Neural progenitor cell (in vitro differentiated cells): ENCODE results near the gene ANAPC5. TPM values are rescaled to one million over a fixed set of nuclear protein-coding genes. Genes with fewer than 3 reads are reported as not detected.
A peak's percentile ranks its signal among the peaks of the same experiment; 100 is the strongest.

ENCODE experiments used
- DNase-seq: peaks from one replicate; pipeline ENCODE4 v3.0.0-alpha.2; 2016; ENCODE audit warnings: low spot score
- H2AFZ ChIP-seq: fragments of 200-600 bp; sonication (generic); replicated peaks from 2 replicates; pipeline ENCODE4 v1.6.1; 2016; ENCODE audit warnings: antibody characterized with exemption
- H3F3A ChIP-seq: fragments of 200-600 bp; sonication (generic); 2 replicates; pipeline ENCODE4 v1.6.1; 2016; ENCODE audit warnings: antibody characterized with exemption, low read depth
- H3K27ac ChIP-seq: fragments of 200-600 bp; sonication (generic); 2 replicates; pipeline ENCODE4 v1.5.1; 2016; ENCODE audit warnings: mild to moderate bottlenecking
- H3K27me3 ChIP-seq: fragments of 200-600 bp; sonication (generic); 2 replicates; pipeline ENCODE4 v1.6.1; 2016; ENCODE audit warnings: mild to moderate bottlenecking, moderate library complexity
- H3K36me3 ChIP-seq: fragments of 200-600 bp; sonication (generic); 2 replicates; pipeline ENCODE4 v1.5.1; 2016
- H3K4me1 ChIP-seq: fragments of 200-600 bp; sonication (generic); 2 replicates; pipeline ENCODE4 v1.6.1; 2016; ENCODE audit warnings: mixed run types
- H3K4me2 ChIP-seq: fragments of 200-600 bp; sonication (generic); 2 replicates; pipeline ENCODE4 v1.6.1; 2016
- H3K4me3 ChIP-seq: fragments of 200-600 bp; sonication (generic); 2 replicates; pipeline ENCODE4 v1.5.1; 2016
- H3K79me2 ChIP-seq: fragments of 200-600 bp; sonication (generic); 2 replicates; pipeline ENCODE4 v1.6.1; 2016; ENCODE audit warnings: low read depth
- H3K9ac ChIP-seq: fragments of 200-600 bp; sonication (generic); 2 replicates; pipeline ENCODE4 v1.6.1; 2016
- H3K9me3 ChIP-seq: fragments of 200-600 bp; sonication (generic); 2 replicates; pipeline ENCODE4 v1.5.1; 2016; ENCODE audit warnings: low read depth
- H4K20me1 ChIP-seq: fragments of 200-600 bp; sonication (generic); 2 replicates; pipeline ENCODE4 v1.6.1; 2016; ENCODE audit warnings: low read depth
- H3K27ac Mint-ChIP-seq: 3 replicates; pipeline ENCODE4 v1.8.0; 2021; ENCODE audit warnings: mixed read lengths
- H3K27me3 Mint-ChIP-seq: 2 replicates; pipeline ENCODE4 v1.8.0; 2022; ENCODE audit warnings: low read depth, mild to moderate bottlenecking, inconsistent platforms, moderate library complexity, mixed read lengths; ENCODE audit not compliant: insufficient read depth
- H3K36me3 Mint-ChIP-seq: 3 replicates; pipeline ENCODE4 v1.8.0; 2021; ENCODE audit warnings: mixed read lengths
- H3K4me1 Mint-ChIP-seq: 3 replicates; pipeline ENCODE4 v1.8.0; 2021; ENCODE audit warnings: mixed read lengths
- H3K4me3 Mint-ChIP-seq: 3 replicates; pipeline ENCODE4 v1.8.0; 2021; ENCODE audit warnings: mild to moderate bottlenecking, moderate library complexity, mixed read lengths
- H3K9me3 Mint-ChIP-seq: 3 replicates; pipeline ENCODE4 v1.8.0; 2020; ENCODE audit warnings: mixed read lengths
- CTCF ChIP-seq: fragments of 200-600 bp; sonication (generic); IDR thresholded peaks from 2 replicates; pipeline ENCODE4 v1.5.1; 2017; ENCODE audit warnings: antibody characterized with exemption, mild to moderate bottlenecking
- EZH2 ChIP-seq: fragments of 200-600 bp; sonication (generic); IDR thresholded peaks from 2 replicates; pipeline ENCODE4 v1.6.1; 2017; ENCODE audit warnings: antibody characterized with exemption, mild to moderate bottlenecking, moderate library complexity
- EZH2phosphoT487 ChIP-seq: fragments of 200-600 bp; sonication (generic); IDR thresholded peaks from 2 replicates; pipeline ENCODE4 v1.6.1; 2017; ENCODE audit warnings: antibody characterized with exemption
- total RNA-seq: library from RNA; depleted of rRNA; stranded (reverse); fragments of >200 nt; gene quantifications from 2 replicates; pipeline ENCODE4 v1.2.3, GENCODE V29; 2015; ENCODE audit warnings: low replicate concordance

The ANAPC5 gene
- total RNA-seq, 1 donor from 2014 or later: 190 TPM

- Histone ChIP-seq H3K27me3 (no peaks in the 10 kb centered on the region), H3K27ac (no peak overlapping the region), H3K4me1 (peaks cover 6% of the 10 kb centered on the region), H3K4me3 (no peak overlapping the region), H2AFZ (no peak overlapping the region), H4K20me1 (peaks cover 33% of the 10 kb centered on the region), H3K9me3 (no peaks in the 10 kb centered on the region), H3K9ac (no peak overlapping the region), H3K36me3 (no peaks in the 10 kb centered on the region), H3F3A (no peaks in the 10 kb centered on the region), H3K79me2 (peaks cover 27% of the 10 kb centered on the region), H3K4me2 (no peak overlapping the region)
- H3K4me1 Mint-ChIP-seq: peaks cover 6% of the 10 kb centered on the region
- H3K4me3 Mint-ChIP-seq: no peak overlapping the region
- DNase-seq: no peak
- TF ChIP-seq CTCF: no peak
- peaks cover 7% of the 10 kb centered on the region for H3K36me3 Mint-ChIP-seq
- H3K27ac Mint-ChIP-seq: no peak overlapping the region
- H3K27me3 Mint-ChIP-seq: peaks cover 4% of the 10 kb centered on the region
- no peaks in the 10 kb centered on the region for H3K9me3 Mint-ChIP-seq
Observed at GRCh38 chr12:121288986-121289385, 63.2 kb downstream of the ANAPC5 start.

DNA sequence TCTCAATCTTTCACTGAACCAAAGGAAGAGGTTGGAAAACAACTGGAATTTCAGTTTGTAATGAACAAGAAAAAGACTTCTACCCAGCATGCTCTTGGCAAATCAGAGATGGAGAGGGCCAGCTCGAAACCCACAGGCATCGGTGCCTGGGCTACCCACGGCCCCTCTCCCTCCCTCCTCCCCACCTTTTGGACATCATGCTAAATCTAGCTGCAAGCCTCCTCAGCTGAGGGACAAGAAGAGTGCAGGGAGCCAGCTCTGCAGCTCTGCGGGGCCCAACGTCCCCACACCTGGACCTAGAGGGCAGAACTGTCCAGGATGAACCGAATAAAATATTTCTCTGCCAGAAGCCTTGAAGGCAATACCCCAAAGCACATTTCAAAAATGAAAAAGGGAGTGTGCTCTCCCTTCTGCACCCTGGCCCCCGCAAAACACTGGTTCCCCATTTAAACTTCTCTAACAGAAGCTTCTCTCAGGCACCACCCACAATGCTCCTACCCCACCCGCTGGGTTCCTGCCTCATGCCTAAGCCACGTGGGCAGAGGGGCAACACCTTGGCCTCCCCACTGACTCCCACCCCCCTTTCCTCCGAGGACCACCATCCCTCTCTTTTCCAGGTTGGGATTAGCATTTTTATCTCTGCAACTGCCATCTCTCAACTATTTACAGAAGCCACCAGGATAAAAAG is 63.9 kb downstream of the ANAPC5 start:
- H3K27ac ChIP-seq: no peak overlapping the region

DNA sequence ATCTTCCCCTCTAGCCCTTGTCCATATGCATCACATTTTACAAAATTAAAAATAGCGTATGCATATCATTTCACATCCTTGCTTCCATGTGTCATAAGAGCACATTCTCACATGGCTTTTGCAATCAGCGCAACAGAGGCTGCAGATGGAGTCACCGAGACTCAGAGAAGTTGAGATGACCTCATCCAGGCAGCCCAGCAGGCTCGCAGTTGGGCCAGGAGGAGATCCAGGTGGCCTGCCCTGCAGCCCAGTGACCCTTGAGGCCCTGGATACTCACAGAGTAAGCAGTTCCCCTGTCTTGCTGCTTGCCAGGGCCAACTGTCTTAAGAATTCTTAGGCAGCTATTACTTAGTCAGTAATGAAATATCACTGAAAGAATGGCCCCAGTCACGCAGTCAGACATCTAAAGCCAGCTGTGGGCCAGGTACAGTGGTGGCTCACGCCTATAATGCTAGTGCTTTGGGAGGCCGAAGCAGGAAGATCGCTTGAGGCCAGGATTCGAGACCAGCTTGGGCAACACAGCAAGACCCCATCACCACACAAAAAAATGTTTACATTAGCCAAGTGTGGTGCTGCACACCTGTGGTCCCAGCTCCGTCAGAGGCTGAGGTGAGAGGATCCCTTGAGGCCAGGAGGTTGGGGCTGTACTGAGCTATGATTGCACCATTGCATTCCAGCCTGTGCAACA is 64.8 kb downstream of the ANAPC5 start:
- Histone ChIP-seq H3F3A (no peaks in the 10 kb centered on the region), H3K4me1 (peaks cover 6% of the 10 kb centered on the region), H3K4me3 (no peak overlapping the region), H3K9me3 (no peaks in the 10 kb centered on the region), H3K27me3 (no peaks in the 10 kb centered on the region), H3K9ac (no peak overlapping the region), H3K36me3 (no peaks in the 10 kb centered on the region), H2AFZ (no peak overlapping the region), H3K4me2 (no peak overlapping the region), H3K27ac (no peak overlapping the region), H3K79me2 (peaks cover 26% of the 10 kb centered on the region), H4K20me1 (peaks cover 34% of the 10 kb centered on the region)
- Mint-ChIP-seq H3K27me3 (peaks cover 3% of the 10 kb centered on the region), H3K4me3 (no peak overlapping the region), H3K27ac (no peak overlapping the region), H3K9me3 (no peaks in the 10 kb centered on the region), H3K36me3 (peaks cover 7% of the 10 kb centered on the region), H3K4me1 (peaks cover 6% of the 10 kb centered on the region)
- DNase-seq: no peak
- TF ChIP-seq CTCF (no peak), EZH2 (no peak), EZH2phosphoT487 (no peak)

More for the DNA sequence above, 63.9 kb downstream of the ANAPC5 start:
- H3K4me1 Mint-ChIP-seq: peaks cover 6% of the 10 kb centered on the region
- no peaks in the 10 kb centered on the region for H3K27me3 ChIP-seq
- no peak overlapping the region for H3K4me3 Mint-ChIP-seq
- H3K4me3 ChIP-seq: no peak overlapping the region
- no peaks in the 10 kb centered on the region for H3K36me3 ChIP-seq
- peaks cover 6% of the 10 kb centered on the region for H3K4me1 ChIP-seq
- peaks cover 32% of the 10 kb centered on the region for H4K20me1 ChIP-seq
- H3K9me3 ChIP-seq: no peaks in the 10 kb centered on the region
- no peak overlapping the region for H3K9ac ChIP-seq
- no peak for DNase-seq
- no peak overlapping the region for H3K4me2 ChIP-seq
- no peak overlapping the region for H2AFZ ChIP-seq
- peaks cover 4% of the 10 kb centered on the region for H3K27me3 Mint-ChIP-seq
- no peaks in the 10 kb centered on the region for H3F3A ChIP-seq
- peaks cover 27% of the 10 kb centered on the region for H3K79me2 ChIP-seq
- TF ChIP-seq EZH2 (no peak), CTCF (no peak), EZH2phosphoT487 (no peak)
- peak overlapping the region; percentile 50 for H3K27ac Mint-ChIP-seq
- H3K9me3 Mint-ChIP-seq: no peaks in the 10 kb centered on the region
- H3K36me3 Mint-ChIP-seq: peaks cover 7% of the 10 kb centered on the region
